PC-9 (cell line): Measurements from ENCODE around the gene PYM1.

Experiments
- EZH2 ChIP-seq: fragments of 200-600 bp; sonication (generic); IDR thresholded peaks from 2 replicates; pipeline ENCODE4 v1.8.0; 2017; ENCODE audit warnings: antibody characterized with exemption, low read depth
- TF ChIP-seq, protein P1 (sequence below): fragments of 200-600 bp; sonication (generic); conservative IDR thresholded peaks from 2 replicates; pipeline ENCODE4 v1.6.1; 2017; ENCODE audit warnings: mixed run types, antibody characterized with exemption, mild to moderate bottlenecking, moderate library complexity

DNA sequence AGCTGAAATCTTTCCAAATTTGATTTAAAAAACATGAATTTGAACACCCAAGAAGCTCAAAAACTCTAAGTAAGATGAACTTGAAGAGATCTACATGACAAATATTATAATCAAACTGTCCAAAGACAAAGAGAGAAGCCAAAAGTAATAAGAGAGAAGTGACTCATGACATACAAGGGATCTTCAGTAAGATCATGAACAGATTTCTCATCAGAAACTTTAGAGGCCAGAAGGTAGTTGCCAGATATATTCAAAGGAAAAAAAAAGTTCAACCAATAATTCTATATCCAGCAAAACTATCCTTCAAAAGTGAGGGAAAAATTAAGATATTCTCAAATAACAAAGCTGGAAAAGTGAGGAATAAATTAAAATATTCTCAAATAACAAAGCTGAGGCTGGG lies 49.9 kb downstream of the PYM1 start:
- TF ChIP-seq, protein P1, sequence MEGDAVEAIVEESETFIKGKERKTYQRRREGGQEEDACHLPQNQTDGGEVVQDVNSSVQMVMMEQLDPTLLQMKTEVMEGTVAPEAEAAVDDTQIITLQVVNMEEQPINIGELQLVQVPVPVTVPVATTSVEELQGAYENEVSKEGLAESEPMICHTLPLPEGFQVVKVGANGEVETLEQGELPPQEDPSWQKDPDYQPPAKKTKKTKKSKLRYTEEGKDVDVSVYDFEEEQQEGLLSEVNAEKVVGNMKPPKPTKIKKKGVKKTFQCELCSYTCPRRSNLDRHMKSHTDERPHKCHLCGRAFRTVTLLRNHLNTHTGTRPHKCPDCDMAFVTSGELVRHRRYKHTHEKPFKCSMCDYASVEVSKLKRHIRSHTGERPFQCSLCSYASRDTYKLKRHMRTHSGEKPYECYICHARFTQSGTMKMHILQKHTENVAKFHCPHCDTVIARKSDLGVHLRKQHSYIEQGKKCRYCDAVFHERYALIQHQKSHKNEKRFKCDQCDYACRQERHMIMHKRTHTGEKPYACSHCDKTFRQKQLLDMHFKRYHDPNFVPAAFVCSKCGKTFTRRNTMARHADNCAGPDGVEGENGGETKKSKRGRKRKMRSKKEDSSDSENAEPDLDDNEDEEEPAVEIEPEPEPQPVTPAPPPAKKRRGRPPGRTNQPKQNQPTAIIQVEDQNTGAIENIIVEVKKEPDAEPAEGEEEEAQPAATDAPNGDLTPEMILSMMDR = no peak
- no peak for TF ChIP-seq EZH2
